H1 (cell line): ENCODE results near the gene CSTF2T. TPM values are rescaled to one million over a fixed set of nuclear protein-coding genes. Genes with fewer than 3 reads are reported as not detected.

Experiments
- POU5F1 ChIP-seq: IDR thresholded peaks from 2 replicates; pipeline ENCODE4 v1.6.1; 2011; ENCODE audit warnings: low read depth, mild to moderate bottlenecking, low read length, moderate library complexity
- SAP30 ChIP-seq: fragments of 300-600 bp; sonication (generic); IDR thresholded peaks from 2 replicates; pipeline ENCODE4 v1.7.1; 2012; ENCODE audit warnings: low read length, moderate library complexity, mild to moderate bottlenecking, inconsistent platforms; ENCODE audit not compliant: insufficient read depth, insufficient replicate concordance
- TBP ChIP-seq: IDR thresholded peaks from 2 replicates; pipeline ENCODE4 v1.6.1; 2011; ENCODE audit warnings: low read depth, low read length, improper control_type of control experiment
- YY1 ChIP-seq: IDR thresholded peaks from 2 replicates; pipeline ENCODE4 v1.6.1; 2011; ENCODE audit warnings: low read depth, mild to moderate bottlenecking, low read length
- polyA plus RNA-seq, 7 experiments: library from polyadenylated mRNA; depleted of rRNA in 3 of 7; stranded (reverse) in 5 of 7; unstranded in 2 of 7; fragments of >200 nt in 5 of 7; fragments of 200-250 nt in 2 of 7; gene quantifications; 1 replicate in 5 of 7; 2 replicates in 1 of 7; 4 replicates in 1 of 7; pipeline versions ENCODE4 v1.2.1 to v1.2.3, GENCODE V29; 2011 to 2013; ENCODE audit warnings: missing spikeins in 2 of 7, mixed read lengths in 2 of 7
- total RNA-seq: library from RNA; stranded (reverse); fragmentation: NEBNext Ultra II Directional; extraction: Animal tissue kit (Norgen Biotek cat#: 25700); gene quantifications from 2 replicates; pipeline ENCODE4 v1.2.1, GENCODE V29; 2021
- TF ChIP-seq, protein P1 (sequence below): fragments of 300-600 bp; sonication (generic); IDR thresholded peaks from 2 replicates; pipeline ENCODE4 v1.7.1; 2012; ENCODE audit warnings: low read length, moderate library complexity, mild to moderate bottlenecking, inconsistent platforms; ENCODE audit not compliant: insufficient replicate concordance
- TF ChIP-seq, protein P2 (sequence below): IDR thresholded peaks from 2 replicates; pipeline ENCODE4 v1.6.1; 2012; ENCODE audit warnings: inconsistent platforms

The CSTF2T gene
- total and polyA plus RNA-seq, 2 of the 8 experiments (the other 6 are each of a cell fraction or from before 2014, with no cell fraction given), result 9.4 to 32.4 TPM

DNA sequence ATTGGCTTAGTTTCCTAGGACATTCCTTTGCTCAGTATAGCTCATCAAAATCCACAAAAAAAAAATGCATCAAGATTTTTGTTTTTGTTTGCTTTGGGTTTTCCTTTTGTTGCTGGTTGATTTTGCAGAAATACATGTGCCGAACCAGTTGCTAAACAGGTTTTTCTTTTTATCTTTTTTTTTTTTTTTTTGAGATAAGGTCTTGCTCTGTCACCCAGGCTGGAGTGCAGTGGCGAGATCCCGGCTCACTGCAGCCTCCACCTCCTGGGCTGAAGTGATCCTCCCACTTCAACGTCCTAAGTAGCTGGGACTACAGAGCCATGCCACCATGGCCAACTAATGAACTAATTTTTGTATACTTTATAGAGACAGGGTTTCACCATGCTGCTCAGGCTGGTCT, 8.3 kb downstream of the CSTF2T start (continued):
- TF ChIP-seq, protein P1, sequence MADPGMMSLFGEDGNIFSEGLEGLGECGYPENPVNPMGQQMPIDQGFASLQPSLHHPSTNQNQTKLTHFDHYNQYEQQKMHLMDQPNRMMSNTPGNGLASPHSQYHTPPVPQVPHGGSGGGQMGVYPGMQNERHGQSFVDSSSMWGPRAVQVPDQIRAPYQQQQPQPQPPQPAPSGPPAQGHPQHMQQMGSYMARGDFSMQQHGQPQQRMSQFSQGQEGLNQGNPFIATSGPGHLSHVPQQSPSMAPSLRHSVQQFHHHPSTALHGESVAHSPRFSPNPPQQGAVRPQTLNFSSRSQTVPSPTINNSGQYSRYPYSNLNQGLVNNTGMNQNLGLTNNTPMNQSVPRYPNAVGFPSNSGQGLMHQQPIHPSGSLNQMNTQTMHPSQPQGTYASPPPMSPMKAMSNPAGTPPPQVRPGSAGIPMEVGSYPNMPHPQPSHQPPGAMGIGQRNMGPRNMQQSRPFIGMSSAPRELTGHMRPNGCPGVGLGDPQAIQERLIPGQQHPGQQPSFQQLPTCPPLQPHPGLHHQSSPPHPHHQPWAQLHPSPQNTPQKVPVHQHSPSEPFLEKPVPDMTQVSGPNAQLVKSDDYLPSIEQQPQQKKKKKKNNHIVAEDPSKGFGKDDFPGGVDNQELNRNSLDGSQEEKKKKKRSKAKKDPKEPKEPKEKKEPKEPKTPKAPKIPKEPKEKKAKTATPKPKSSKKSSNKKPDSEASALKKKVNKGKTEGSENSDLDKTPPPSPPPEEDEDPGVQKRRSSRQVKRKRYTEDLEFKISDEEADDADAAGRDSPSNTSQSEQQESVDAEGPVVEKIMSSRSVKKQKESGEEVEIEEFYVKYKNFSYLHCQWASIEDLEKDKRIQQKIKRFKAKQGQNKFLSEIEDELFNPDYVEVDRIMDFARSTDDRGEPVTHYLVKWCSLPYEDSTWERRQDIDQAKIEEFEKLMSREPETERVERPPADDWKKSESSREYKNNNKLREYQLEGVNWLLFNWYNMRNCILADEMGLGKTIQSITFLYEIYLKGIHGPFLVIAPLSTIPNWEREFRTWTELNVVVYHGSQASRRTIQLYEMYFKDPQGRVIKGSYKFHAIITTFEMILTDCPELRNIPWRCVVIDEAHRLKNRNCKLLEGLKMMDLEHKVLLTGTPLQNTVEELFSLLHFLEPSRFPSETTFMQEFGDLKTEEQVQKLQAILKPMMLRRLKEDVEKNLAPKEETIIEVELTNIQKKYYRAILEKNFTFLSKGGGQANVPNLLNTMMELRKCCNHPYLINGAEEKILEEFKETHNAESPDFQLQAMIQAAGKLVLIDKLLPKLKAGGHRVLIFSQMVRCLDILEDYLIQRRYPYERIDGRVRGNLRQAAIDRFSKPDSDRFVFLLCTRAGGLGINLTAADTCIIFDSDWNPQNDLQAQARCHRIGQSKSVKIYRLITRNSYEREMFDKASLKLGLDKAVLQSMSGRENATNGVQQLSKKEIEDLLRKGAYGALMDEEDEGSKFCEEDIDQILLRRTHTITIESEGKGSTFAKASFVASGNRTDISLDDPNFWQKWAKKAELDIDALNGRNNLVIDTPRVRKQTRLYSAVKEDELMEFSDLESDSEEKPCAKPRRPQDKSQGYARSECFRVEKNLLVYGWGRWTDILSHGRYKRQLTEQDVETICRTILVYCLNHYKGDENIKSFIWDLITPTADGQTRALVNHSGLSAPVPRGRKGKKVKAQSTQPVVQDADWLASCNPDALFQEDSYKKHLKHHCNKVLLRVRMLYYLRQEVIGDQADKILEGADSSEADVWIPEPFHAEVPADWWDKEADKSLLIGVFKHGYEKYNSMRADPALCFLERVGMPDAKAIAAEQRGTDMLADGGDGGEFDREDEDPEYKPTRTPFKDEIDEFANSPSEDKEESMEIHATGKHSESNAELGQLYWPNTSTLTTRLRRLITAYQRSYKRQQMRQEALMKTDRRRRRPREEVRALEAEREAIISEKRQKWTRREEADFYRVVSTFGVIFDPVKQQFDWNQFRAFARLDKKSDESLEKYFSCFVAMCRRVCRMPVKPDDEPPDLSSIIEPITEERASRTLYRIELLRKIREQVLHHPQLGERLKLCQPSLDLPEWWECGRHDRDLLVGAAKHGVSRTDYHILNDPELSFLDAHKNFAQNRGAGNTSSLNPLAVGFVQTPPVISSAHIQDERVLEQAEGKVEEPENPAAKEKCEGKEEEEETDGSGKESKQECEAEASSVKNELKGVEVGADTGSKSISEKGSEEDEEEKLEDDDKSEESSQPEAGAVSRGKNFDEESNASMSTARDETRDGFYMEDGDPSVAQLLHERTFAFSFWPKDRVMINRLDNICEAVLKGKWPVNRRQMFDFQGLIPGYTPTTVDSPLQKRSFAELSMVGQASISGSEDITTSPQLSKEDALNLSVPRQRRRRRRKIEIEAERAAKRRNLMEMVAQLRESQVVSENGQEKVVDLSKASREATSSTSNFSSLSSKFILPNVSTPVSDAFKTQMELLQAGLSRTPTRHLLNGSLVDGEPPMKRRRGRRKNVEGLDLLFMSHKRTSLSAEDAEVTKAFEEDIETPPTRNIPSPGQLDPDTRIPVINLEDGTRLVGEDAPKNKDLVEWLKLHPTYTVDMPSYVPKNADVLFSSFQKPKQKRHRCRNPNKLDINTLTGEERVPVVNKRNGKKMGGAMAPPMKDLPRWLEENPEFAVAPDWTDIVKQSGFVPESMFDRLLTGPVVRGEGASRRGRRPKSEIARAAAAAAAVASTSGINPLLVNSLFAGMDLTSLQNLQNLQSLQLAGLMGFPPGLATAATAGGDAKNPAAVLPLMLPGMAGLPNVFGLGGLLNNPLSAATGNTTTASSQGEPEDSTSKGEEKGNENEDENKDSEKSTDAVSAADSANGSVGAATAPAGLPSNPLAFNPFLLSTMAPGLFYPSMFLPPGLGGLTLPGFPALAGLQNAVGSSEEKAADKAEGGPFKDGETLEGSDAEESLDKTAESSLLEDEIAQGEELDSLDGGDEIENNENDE, result no peak
- no peak for TF ChIP-seq TBP
- no peak for TF ChIP-seq POU5F1
- no peak for TF ChIP-seq SAP30
- TF ChIP-seq, protein P2, sequence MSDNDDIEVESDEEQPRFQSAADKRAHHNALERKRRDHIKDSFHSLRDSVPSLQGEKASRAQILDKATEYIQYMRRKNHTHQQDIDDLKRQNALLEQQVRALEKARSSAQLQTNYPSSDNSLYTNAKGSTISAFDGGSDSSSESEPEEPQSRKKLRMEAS, result no peak
- TF ChIP-seq YY1, result no peak
